AML-193 (cell line): Measurements from ENCODE around the gene PDHX.
"Not testable (repeated sequence)": the region's sequence is repeated elsewhere in the genome, so short reads cannot be mapped to it uniquely, and the experiment has no call there.

ENCODE experiments used
- DNase-seq, 2 experiments: peaks; one replicate each; lab custom pipeline; 2025; lab: John Stamatoyannopoulos, UW

PDHX gene

DNA sequence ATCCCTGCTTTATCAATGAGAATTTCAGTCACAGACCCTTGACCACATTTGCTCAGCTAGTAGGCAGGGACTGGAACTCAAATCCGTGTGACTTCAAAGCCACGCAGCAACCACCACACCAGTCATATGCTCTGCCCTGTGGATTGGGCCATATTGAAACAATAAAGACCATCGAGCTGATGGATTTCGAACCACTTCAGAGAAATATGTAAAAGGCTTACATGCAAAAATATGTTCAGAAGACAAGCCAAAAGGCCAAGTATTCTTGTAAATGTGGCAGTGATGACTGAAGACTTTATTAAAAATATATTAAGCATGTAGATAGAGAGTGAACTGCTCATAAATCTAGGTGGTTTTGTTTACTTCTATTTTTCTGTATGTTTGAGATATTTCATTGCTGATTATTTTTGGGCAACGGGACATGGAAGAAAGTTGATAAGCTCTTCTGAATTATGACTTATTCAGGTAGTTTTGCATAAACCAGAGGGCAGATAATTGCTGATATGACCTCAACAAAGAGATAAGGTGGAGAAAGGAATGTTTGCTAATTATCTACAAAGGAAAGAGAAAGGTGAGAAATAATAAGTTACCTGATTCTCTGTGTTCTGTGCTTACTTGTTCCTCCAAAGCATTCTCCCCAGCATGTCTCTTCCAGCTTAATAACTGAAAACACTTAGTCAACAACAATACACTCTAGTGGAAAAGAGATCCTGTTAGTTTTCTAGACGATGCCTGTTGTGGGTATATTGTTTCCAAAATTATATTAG lies 99.4 kb downstream of the PDHX start:
- no peak for DNase-seq

DNA sequence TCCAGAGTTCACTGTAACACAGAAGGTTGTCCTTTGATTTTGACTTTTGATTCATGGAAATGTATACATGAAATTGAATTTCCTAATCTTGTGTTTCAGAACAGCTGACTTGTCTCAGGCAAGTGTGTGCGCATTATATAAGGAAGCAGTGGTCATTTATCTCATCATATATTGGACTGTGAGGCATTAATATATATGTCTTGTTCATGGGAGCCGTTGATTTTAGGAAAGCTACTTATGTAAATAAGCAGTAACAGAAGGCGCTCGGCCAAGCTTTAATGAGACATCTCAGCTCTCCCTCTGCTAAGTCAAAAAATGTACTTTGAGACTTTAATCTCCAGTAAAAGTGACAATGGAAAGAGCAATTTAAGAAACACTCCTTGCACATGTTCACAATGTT lies 100.5 kb downstream of the PDHX start:
- no peak for DNase-seq

GRCh38 chr11:35017528-35018342 lies 101.3 kb downstream of the PDHX start:
- DNase-seq = no peak

- DNase-seq = no peak
Measured at GRCh38 chr11:35021589-35021988, 105.2 kb downstream of the PDHX start.

DNA sequence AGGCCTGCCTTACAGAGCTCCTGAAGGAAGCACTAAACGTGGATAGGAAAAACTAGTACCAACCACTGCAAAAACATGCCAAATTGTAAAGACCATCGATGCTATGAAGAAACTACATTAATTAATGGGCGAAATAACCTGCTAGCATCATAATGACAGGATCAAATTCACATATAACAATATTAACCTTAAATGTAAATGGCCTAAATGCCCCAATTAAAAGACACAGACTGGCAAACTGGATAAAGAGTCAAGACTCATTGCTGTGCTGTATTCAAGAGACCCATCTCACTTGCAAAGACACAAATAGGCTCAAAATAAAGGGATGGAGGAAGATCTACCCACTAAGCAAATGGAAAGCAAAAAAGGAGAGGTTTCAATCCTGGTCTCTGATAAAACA lies 107.5 kb downstream of the PDHX start:
- DNase-seq = not testable (repeated sequence)

DNA sequence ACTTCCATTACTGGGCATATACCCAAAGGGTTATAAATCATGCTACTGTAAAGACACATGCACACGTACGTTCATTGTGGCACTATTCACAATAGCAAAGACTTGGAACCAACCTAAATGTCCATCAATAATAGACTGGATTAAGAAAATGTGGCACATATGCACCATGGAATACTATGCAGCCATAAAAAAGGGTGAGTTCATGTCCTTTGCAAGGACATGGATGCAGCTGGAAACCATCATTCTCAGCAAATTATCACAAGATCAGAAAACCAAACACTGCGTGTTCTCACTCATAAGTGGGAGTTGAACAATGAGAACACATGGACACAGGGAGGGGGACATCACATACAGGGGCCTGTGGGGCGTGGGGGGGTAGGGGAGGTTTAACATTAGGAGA lies 111.6 kb downstream of the PDHX start:
- DNase-seq = not testable (repeated sequence)

DNA sequence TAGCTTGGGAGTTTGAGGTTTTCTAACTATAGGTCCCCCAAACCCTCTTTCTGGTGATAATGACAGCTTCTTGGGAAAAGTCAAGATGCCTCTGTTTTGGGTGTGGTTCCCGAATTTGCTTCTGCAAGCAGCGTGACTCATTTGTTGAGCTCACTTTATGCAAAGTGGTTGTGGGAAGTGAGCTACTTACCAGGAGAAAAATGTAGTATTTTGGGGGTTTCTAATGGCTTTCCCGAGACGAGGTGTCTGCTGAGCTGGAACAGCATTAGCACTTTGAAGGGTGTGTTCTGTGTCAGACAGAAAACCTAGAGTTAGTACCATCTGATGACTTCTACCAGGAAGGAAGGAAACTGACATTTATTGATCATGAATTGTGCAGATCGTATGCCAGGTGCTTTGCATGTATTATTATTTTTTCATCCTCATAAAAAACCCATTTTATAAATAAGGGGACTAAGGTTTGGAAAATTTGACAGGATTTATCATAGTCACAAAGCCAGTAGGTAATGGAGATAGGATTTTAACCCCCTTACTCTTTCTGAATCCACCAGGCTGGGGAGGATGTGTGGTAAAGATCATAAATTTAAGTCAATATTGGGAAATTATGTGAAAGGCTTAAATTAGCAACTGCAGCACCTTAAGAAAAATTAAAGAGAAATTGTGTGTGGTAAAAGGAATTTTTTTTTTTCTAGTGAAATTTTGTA lies 113.7 kb downstream of the PDHX start:
- DNase-seq = peak; percentile 16 to 26

GRCh38 chr11:35030716-35031213 lies 114.3 kb downstream of the PDHX start:
- DNase-seq = no peak

- no peak for DNase-seq
Measured at GRCh38 chr11:35031346-35031745, 114.9 kb downstream of the PDHX start.

DNA sequence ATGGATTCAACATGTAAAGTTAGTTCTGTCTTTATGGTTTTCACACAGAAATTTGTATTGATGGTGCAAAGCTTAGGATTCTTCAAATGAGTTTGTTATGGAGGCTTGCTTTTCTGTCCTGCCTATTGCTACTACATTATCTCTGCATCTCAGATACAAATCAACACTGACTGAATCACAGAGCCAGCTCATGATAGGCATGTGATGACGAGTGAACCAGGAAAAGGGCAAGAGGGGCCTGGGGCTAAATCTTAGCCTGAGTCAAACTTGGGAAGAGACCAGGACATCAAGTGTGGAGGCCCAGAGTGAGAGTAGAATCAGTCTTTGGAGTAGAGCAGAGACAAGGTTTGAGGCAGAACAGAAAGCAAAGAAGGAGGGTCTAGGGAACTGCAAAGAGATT lies 115.4 kb downstream of the PDHX start:
- DNase-seq = no peak

- DNase-seq = no peak
Measured at GRCh38 chr11:35033011-35033410, 116.6 kb downstream of the PDHX start.

- no peak for DNase-seq
Measured at GRCh38 chr11:35034401-35034800, 118.0 kb downstream of the PDHX start.

DNA sequence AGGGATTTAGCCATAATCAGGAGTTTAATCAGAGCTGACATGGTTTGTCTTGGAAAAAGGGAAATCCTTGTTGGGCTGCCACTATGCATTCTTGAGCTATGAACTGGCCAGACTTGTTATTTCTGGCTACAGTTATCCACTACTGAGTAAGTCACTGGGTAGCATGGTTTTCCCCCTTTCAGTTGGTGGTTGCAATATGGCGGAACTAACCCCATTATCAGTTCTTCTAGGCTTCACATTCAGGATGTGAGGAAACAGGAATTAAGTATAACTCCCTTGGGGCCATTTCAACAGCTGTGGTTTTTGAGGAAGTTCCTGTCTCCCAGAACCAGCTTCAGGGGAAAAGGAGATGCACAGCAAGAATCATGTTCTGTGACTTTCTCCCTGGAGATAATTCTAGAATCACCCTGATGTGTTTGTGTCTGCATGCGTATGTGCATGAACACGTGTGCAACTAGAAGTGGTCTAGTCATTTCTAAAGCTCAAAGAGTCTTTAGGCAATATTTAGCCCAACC lies 119.5 kb downstream of the PDHX start:
- DNase-seq = peak; percentile 94 to 99

DNA sequence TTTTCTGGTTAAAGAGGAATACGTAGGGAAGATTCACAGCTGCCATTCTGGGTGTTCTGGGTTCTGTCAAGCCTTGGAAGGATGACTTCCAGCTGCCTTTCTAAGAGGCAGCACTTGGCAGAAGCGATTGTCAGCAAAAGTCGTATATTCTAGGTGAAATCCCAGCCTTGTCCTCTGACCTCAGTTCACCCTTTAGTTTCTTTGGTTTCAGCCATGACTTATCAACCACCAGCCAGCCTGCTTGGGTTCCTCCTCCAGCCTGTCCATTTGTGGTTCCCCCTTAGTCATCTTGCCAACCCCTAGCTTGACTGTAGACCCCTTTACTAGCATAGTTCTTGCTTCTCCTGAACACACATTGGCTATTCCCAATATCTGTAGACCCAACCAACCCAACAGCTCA lies 120.2 kb downstream of the PDHX start:
- no peak for DNase-seq

DNA sequence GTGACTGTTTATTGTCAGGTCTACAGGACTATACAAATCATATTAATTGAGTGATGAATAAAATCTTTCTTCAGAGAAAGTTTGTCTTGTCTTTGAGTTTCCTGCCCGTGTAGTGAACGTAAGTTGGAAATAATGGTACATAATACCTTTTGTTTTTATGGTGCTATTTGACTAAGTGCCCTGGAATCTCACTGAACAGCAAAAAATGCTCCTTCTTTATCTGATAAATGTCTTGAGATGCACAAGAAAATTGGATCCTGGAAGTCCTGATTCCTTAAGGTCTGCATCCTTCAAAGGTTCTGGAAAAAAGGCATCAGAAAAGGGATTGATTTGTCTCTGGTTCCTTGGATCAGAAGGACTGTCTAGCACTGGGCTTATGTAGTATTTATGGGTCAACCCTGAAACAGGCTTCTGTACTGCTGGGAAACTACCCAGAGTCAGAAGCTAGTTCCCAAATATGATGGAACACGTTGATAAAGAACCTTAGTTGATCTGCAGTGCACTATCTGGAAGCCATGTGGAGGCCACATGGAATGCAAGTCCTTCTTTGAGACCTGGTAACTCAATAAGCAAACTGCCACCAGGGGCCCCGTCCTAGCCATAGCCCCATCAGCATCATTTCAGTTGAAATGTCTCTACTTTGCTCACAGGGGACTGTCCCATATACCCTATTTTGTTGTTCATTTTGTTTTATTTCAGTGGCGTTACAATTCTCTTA lies 122.0 kb downstream of the PDHX start:
- DNase-seq = no peak

- DNase-seq = no peak
Measured at GRCh38 chr11:35039076-35039475, 122.7 kb downstream of the PDHX start.

- peak; percentile 90 for DNase-seq
Measured at GRCh38 chr11:35040221-35040942, 124.0 kb downstream of the PDHX start.

GRCh38 chr11:35041070-35041554 lies 124.7 kb downstream of the PDHX start:
- no peak for DNase-seq

DNA sequence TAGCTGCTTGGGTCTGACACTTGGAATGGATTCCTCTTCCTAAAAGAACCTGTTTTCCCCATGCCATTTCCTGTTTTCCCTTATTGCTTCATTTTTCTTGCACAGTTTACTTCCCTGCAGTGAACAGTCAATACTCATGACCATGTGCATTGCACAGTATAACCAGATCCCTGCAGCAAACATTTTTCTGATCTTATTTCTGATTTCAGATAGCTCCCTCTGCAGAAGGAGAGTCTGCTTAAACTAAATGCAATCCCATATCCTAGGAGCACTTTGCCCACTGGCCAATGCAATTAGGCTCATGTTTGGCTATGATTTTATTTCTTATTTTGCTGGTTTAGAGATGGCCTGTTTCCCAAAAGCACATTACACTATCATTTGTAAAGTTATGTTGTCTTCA lies 125.8 kb downstream of the PDHX start:
- no peak for DNase-seq

- DNase-seq = no peak
Measured at GRCh38 chr11:35042913-35043312, 126.5 kb downstream of the PDHX start.

DNA sequence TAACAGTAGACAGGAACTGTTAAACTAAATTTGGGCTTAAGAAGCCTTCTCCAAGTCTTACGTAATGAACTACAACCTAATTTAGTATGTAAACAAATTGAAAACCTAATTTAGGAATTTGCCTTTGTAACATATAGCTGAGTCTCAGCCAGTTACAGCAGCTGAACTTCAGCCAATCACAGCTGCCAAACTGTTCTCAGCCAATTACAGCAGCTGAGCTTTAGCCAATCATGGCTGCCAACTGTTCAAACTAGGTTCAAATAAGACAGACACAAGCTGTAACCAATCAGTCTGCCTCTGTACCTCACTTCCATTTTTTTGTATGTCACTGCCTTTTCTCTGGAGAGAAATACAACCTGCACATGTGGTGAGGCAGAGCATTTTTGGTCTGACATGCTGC lies 127.5 kb downstream of the PDHX start:
- DNase-seq = no peak
